AG09319 (cell line): Measurements from ENCODE around the gene LRRC4C.

Experiments used
- DNase-seq: peaks from one replicate; pipeline ENCODE4 v3.0.0-alpha.2; 2010; ENCODE audit warnings: low read depth; ENCODE audit errors: extremely low read depth
- CTCF ChIP-seq: IDR thresholded peaks from 2 replicates; pipeline ENCODE4 v1.5.1; 2011; ENCODE audit warnings: low read depth, mild to moderate bottlenecking, inconsistent platforms, low read length, moderate library complexity

The LRRC4C gene

DNA sequence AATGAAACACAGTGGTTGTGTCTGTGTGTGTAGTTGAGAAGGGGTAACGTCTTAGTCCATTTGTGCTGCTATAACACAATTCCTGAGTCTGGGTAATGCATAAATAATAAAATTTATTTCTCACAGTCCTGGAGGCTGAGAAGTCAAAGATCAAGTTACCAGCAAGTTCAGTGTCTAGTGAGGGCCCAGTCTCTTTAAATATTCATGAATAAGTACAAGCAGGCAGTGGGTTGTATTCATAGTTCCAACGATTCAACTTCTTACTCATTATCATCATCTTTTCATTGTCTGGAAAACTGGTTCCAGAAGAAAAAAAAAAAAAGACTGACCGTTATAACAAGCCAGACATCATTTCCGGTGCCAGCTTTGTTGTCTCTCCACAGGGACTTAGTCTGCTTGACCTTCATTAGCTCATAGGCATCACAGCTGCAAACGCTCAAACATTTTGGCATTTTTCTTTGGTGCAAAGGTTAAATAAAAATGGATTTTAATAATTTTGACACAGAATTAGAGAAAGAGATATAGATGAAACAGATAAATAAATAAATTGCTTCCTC is 1297.5 kb downstream of the LRRC4C start:
- no peak for DNase-seq
- TF ChIP-seq CTCF = no peak

GRCh38 chr11:40160418-40160817 is 1299.0 kb downstream of the LRRC4C start:
- no peak for TF ChIP-seq CTCF
- DNase-seq = no peak

- no peak for TF ChIP-seq CTCF
- no peak for DNase-seq
Observed at GRCh38 chr11:40149721-40150120, 1309.7 kb downstream of the LRRC4C start.

- DNase-seq = no peak
- TF ChIP-seq CTCF = no peak
Observed at GRCh38 chr11:40140560-40140959, 1318.9 kb downstream of the LRRC4C start.

GRCh38 chr11:40139536-40139935 is 1319.9 kb downstream of the LRRC4C start:
- no peak for DNase-seq
- TF ChIP-seq CTCF = no peak

DNA sequence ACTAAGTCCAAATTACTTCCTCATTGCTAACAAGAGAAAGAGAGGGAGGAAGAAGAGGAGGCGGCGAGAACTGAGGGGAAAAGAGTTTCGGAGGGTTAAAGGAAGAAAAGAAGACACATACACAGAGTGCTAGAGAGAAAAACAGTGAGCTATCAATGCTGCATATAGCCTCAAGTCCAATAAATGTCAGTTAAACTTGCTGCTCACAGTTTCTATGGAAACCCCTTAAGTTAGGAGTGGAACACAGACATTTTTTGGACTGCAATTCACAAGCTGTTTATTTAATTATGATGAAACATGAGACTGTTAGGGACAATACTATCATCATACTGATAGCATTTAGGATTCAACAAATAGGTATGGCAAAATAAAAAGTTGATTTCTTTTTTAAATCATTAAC is 1320.4 kb downstream of the LRRC4C start:
- no peak for DNase-seq
- no peak for TF ChIP-seq CTCF

- TF ChIP-seq CTCF = no peak
- DNase-seq = no peak
Observed at GRCh38 chr11:40134820-40135570, 1324.5 kb downstream of the LRRC4C start.
